ENCODE measurements around the gene COLGALT1. TPM values are rescaled to one million over a fixed set of nuclear protein-coding genes. Genes with fewer than 3 reads are reported as not detected.

COLGALT1 gene
- total RNA-seq, 1 experiment from 2014 or later, result 48.5 TPM

GRCh38 chr19:17544418-17544817, 11.0 kb upstream of the COLGALT1 start:
- H2BK12ac ChIP-seq (ENCODE audit: insufficient read length, low read depth, low read length), result no peak overlapping the region
- H3K9me3 ChIP-seq (ENCODE audit: control insufficient read depth, low read depth, low read length), result no peaks in the 10 kb centered on the region
- H3K23me2 ChIP-seq (ENCODE audit: insufficient read length, low read depth, low read length, poor library complexity, severe bottlenecking), result peaks cover 1% of the 10 kb centered on the region
- H3K4ac ChIP-seq (ENCODE audit: low read depth, low read length), result no peak overlapping the region
- Mint-ChIP-seq H3K27me3 (ENCODE audit: low read depth) (peaks cover 21% of the 10 kb centered on the region), H3K4me1 (peaks cover 3 to 6% of the 10 kb centered on the region in 2 experiments; a peak in 1 of 4 replicates), H3K4me3 (no peak overlapping the region), H3K9me3 (peaks cover 3% of the 10 kb centered on the region in 2 experiments; a peak in 3 of 5 replicates), H3K36me3 (ENCODE audit: insufficient read depth in 1 of 3, low read depth in 3 of 3) (no peaks in the 10 kb centered on the region; a peak in 1 of 7 replicates), H3K27ac (no peak overlapping the region)
- no peak for DNase-seq
- H2AFZ ChIP-seq (ENCODE audit: low read length), result no peak overlapping the region
- TF ChIP-seq CTCF (conservative IDR thresholded peaks at IDR 0.05), result no peak
- no peaks in the 10 kb centered on the region for H4K20me1 ChIP-seq (ENCODE audit: control insufficient read depth, insufficient read depth, insufficient read length)
- no peak overlapping the region for H2AK5ac ChIP-seq (ENCODE audit: insufficient read length, low read length)
- no peaks in the 10 kb centered on the region for H3K79me2 ChIP-seq (ENCODE audit: insufficient read depth, low read length)
- no peak overlapping the region for H2BK15ac ChIP-seq (ENCODE audit: low read depth, low read length)
- H3K4me2 ChIP-seq (ENCODE audit: insufficient read depth, insufficient read length, low read length), result no peak overlapping the region
- no peak overlapping the region for H3K9ac ChIP-seq (ENCODE audit: extremely low read depth, insufficient read length, low read length)
- no peaks in the 10 kb centered on the region for H3K4me1 ChIP-seq (ENCODE audit: insufficient read depth, low read length)
- WGBS (ENCODE audit: extremely low coverage, insufficient read length, low lambda C conversion rate), result no CpG with 5 or more reads among the region's 4 CpGs
- H2BK20ac ChIP-seq (ENCODE audit: low read depth, low read length, poor library complexity, severe bottlenecking), result no peak overlapping the region
- no peaks in the 10 kb centered on the region for H3K27me3 ChIP-seq (ENCODE audit: insufficient read depth, low read length)
- no peak overlapping the region for H3K18ac ChIP-seq (ENCODE audit: insufficient read length, low read depth, low read length)
- no peak overlapping the region for H4K91ac ChIP-seq (ENCODE audit: insufficient read length, low read depth, low read length)
- H3K14ac ChIP-seq (ENCODE audit: insufficient read depth, low read length), result no peak overlapping the region
- H3K56ac ChIP-seq (ENCODE audit: insufficient read length, low read depth, low read length), result no peak overlapping the region
- H3K27ac ChIP-seq (ENCODE audit: insufficient read length, low read depth, low read length), result no peak overlapping the region
- no peaks in the 10 kb centered on the region for H3K79me1 ChIP-seq (ENCODE audit: insufficient read depth, low read depth, low read length, poor library complexity, severe bottlenecking)
- no peak overlapping the region for H2BK120ac ChIP-seq (ENCODE audit: low read depth, low read length, poor library complexity, severe bottlenecking)
- H4K5ac ChIP-seq (ENCODE audit: insufficient read length, low read depth, low read length), result no peak overlapping the region
- H4K8ac ChIP-seq (replicated peaks; ENCODE audit: insufficient read length, low read depth, low read length), result no peak overlapping the region
- no peak overlapping the region for H2BK5ac ChIP-seq (ENCODE audit: insufficient read length, low read length)
- H3T11ph ChIP-seq (ENCODE audit: low read length), result no peak overlapping the region
- H3K23ac ChIP-seq (ENCODE audit: insufficient read length, low read depth, low read length), result no peak overlapping the region
